HepG2 (cell line): Measurements from ENCODE around the gene MGMT. TPM values are rescaled to one million over a fixed set of nuclear protein-coding genes. Genes with fewer than 3 reads are reported as not detected.

Experiments used
- ATAC-seq: fragments of 200-7000 bp; cut with Tn5 transposase; 3 replicates; pipeline ENCODE4 v1.9.1; 2020; ENCODE audit warnings: mild to moderate bottlenecking, moderate library complexity
- BruUV-seq: library from RNA; stranded (reverse); fragments of 400-500 nt; replicated peaks from 2 replicates; lab custom pipeline; 2021; lab: Mats Ljungman, UMichigan
- CTCF ChIA-PET: fragments of 300-600 bp; formaldehyde crosslinking; extraction: SDS; loops from one replicate; lab custom pipeline; 2021; ENCODE audit warnings: low total read pairs, inconsistent platforms, low intra/inter-chr PET ratio; lab: Yijun Ruan, JAX
- POLR2A ChIA-PET: fragments of 350-600 bp; sonication (Branson Sonifier 250); formaldehyde crosslinking; loops from one replicate; lab custom pipeline; 2020; ENCODE audit warnings: antibody characterized with exemption, inconsistent platforms; lab: Yijun Ruan, JAX
- DNase-seq: peaks from one replicate; pipeline ENCODE4 v3.0.0-alpha.2; 2015; ENCODE audit warnings: low spot score
- FAIRE-seq: peaks from 3 replicates; lab custom pipeline; 2011; peaks lifted over from hg19 to GRCh38; lab: Jason Lieb, UNC
- H2AFZ ChIP-seq: one replicate; pipeline ENCODE4 v1.6.1; 2011; ENCODE audit warnings: low read length, inconsistent platforms
- H3K27ac ChIP-seq: fragments of 300-600 bp; 3 replicates; pipeline ENCODE4 v1.8.0; 2011; ENCODE audit warnings: mixed run types, mild to moderate bottlenecking, mixed read lengths, low read length, inconsistent platforms; ENCODE audit not compliant: insufficient read depth; ENCODE audit errors: extremely low read length
- H3K27me3 ChIP-seq, 2 experiments: fragments of 200-600 bp in 1 of 2; 2 replicates in 1 of 2; 3 replicates in 1 of 2; pipeline versions ENCODE4 v1.6.0 to v1.8.0; 2011; ENCODE audit warnings: low read length in 2 of 2, mild to moderate bottlenecking in 2 of 2, moderate library complexity in 2 of 2, inconsistent platforms in 1 of 2; ENCODE audit not compliant: insufficient read depth in 2 of 2, control insufficient read depth in 1 of 2
- H3K36me3 ChIP-seq, 2 experiments: fragments of 200-600 bp in 1 of 2; replicated peaks in 1 of 2; 2 replicates in 1 of 2; 3 replicates in 1 of 2; pipeline versions ENCODE4 v1.5.1 to v1.8.0; 2011; ENCODE audit warnings: low read length in 2 of 2, inconsistent platforms in 1 of 2; ENCODE audit not compliant: insufficient read depth in 2 of 2, control insufficient read depth in 1 of 2
- H3K4me1 ChIP-seq: 2 replicates; pipeline ENCODE4 v1.5.1; 2012; ENCODE audit warnings: low read length, inconsistent platforms; ENCODE audit not compliant: insufficient read depth
- H3K4me2 ChIP-seq: 2 replicates; pipeline ENCODE4 v1.6.0; 2011; ENCODE audit warnings: low read depth, low read length, inconsistent platforms
- H3K4me3 ChIP-seq, 3 experiments: fragments of 200-600 bp in 1 of 3; sonication (generic), shearing (Covaris generic) in 1 of 3; replicated peaks in 1 of 3; 2 replicates each; pipeline ENCODE4 v1.5.1; 2011 to 2016; ENCODE audit warnings: low read length in 3 of 3, inconsistent platforms in 2 of 3, low read depth in 2 of 3, mild to moderate bottlenecking in 2 of 3, control low read depth in 1 of 3, mixed read lengths in 1 of 3; ENCODE audit not compliant: insufficient read depth in 1 of 3
- H3K79me2 ChIP-seq: one replicate; pipeline ENCODE4 v1.6.1; 2011; ENCODE audit warnings: low read length, inconsistent platforms; ENCODE audit not compliant: insufficient read depth
- H3K9ac ChIP-seq: 2 replicates; pipeline ENCODE4 v1.6.0; 2011; ENCODE audit warnings: mild to moderate bottlenecking, low read depth, low read length, inconsistent platforms; ENCODE audit not compliant: insufficient read depth
- H3K9me3 ChIP-seq: 2 replicates; pipeline ENCODE4 v1.5.1; 2012; ENCODE audit warnings: mild to moderate bottlenecking, low read length
- H4K20me1 ChIP-seq: 2 replicates; pipeline ENCODE4 v1.6.0; 2011; ENCODE audit warnings: inconsistent platforms, mild to moderate bottlenecking, low read length, moderate library complexity; ENCODE audit not compliant: insufficient read depth
- BATF2 ChIP-seq: sonication (generic); formaldehyde crosslinking; IDR thresholded peaks from 2 replicates; pipeline ENCODE4 v1.8.0; 2022; ENCODE audit warnings: mild to moderate bottlenecking, missing genetic modification reagents, moderate library complexity
- HMGXB4 ChIP-seq, 2 experiments: sonication (generic) in 1 of 2; formaldehyde crosslinking in 1 of 2; IDR thresholded peaks; 2 replicates each; pipeline versions ENCODE4 v1.4.0 to v1.6.1; 2018 to 2020; ENCODE audit warnings: missing genetic modification reagents in 2 of 2, borderline replicate concordance in 1 of 2, low read depth in 1 of 2, mild to moderate bottlenecking in 1 of 2, missing biosample characterization in 1 of 2
- HNRNPUL1 ChIP-seq: fragments of 200-400 bp; formaldehyde crosslinking; IDR thresholded peaks from 2 replicates; pipeline ENCODE4 v1.6.1; 2017; ENCODE audit warnings: low read depth, mild to moderate bottlenecking, low read length, moderate library complexity
- REXO4 ChIP-seq: sonication (generic); formaldehyde crosslinking; IDR thresholded peaks from 2 replicates; pipeline ENCODE4 v1.8.0; 2022; ENCODE audit warnings: missing genetic modification reagents, mild to moderate bottlenecking, borderline replicate concordance
- TCF12 ChIP-seq, 2 experiments: fragments of 450-650 bp in 1 of 2; sonication (generic) in 1 of 2; formaldehyde crosslinking in 1 of 2; IDR thresholded peaks; 2 replicates each; pipeline versions ENCODE4 v1.6.1 to v1.8.0; 2017 to 2022; ENCODE audit warnings: antibody characterized with exemption in 1 of 2, mild to moderate bottlenecking in 1 of 2, missing genetic modification reagents in 1 of 2, moderate library complexity in 1 of 2
- ZNF318 ChIP-seq: sonication (generic); formaldehyde crosslinking; IDR thresholded peaks from 2 replicates; pipeline ENCODE4 v1.4.0; 2020; ENCODE audit warnings: mild to moderate bottlenecking, missing genetic modification reagents
- ZNF34 ChIP-seq: sonication (generic); formaldehyde crosslinking; IDR thresholded peaks from 2 replicates; pipeline ENCODE4 v1.4.0; 2020; ENCODE audit warnings: mild to moderate bottlenecking, missing genetic modification reagents, borderline replicate concordance
- ZNF720 ChIP-seq: sonication (generic); formaldehyde crosslinking; IDR thresholded peaks from 2 replicates; pipeline ENCODE4 v1.4.0; 2020; ENCODE audit warnings: missing genetic modification reagents
- ZNF740 ChIP-seq: sonication (generic); formaldehyde crosslinking; IDR thresholded peaks from 2 replicates; pipeline ENCODE4 v1.4.0; 2020; ENCODE audit warnings: missing genetic modification reagents
- ZNF749 ChIP-seq: sonication (generic); formaldehyde crosslinking; IDR thresholded peaks from 2 replicates; pipeline ENCODE4 v1.8.0; 2022; ENCODE audit warnings: mild to moderate bottlenecking, missing genetic modification reagents, moderate library complexity, borderline replicate concordance
- ZNF776 ChIP-seq: sonication (generic); formaldehyde crosslinking; IDR thresholded peaks from 2 replicates; pipeline ENCODE4 v1.4.0; 2020; ENCODE audit warnings: mild to moderate bottlenecking, missing genetic modification reagents
- WGBS: methylation state at CpG from one replicate; pipeline ENCODE4 v1.1.6; 2017; ENCODE audit warnings: low lambda C conversion rate; 5-methylcytosine and 5-hydroxymethylcytosine counted together
- in situ Hi-C: cut with HindIII; loops from 2 replicates; pipeline ENCODE4 v1.10.0; 2017; ENCODE audit warnings: low pct_unique_long_range_greater_than_20kb; ENCODE audit not compliant: extremely low pct_ligation_motif_present
- intact Hi-C: fragments of 100-400 bp; cut with micrococcal nuclease; formaldehyde crosslinking; loops from one replicate; pipeline ENCODE4 v1.10.0; 2022; ENCODE audit not compliant: unreplicated experiment
- polyA plus RNA-seq, 8 experiments: library from polyadenylated mRNA; depleted of rRNA in 3 of 8; stranded (reverse) in 7 of 8; unstranded in 1 of 8; fragments of >200 nt; fragmentation: Illumina TruSeq in 4 of 8; extraction: Trizol in 4 of 8; gene quantifications; 2 replicates each; pipeline versions ENCODE4 v1.2.1 to v1.2.3, GENCODE V29; 2011 to 2016; ENCODE audit warnings: low read depth in 4 of 8, missing spikeins in 1 of 8, mixed read lengths in 1 of 8; ENCODE audit not compliant: insufficient read depth in 1 of 8
- total RNA-seq, 5 experiments: library from RNA; depleted of rRNA; stranded (reverse); fragments of >200 nt; fragmentation: Illumina TruSeq; extraction: Trizol; gene quantifications; 2 replicates each; pipeline ENCODE4 v1.2.3, GENCODE V29; 2016; ENCODE audit warnings: low read depth in 1 of 5

MGMT gene
- total and polyA plus RNA-seq, 2 of the 13 experiments (the other 11 are each of a cell fraction or from before 2014, with no cell fraction given): 12.0 to 19.5 TPM

GRCh38 chr10:129809431-129809830 lies 342.4 kb downstream of the MGMT start (continued):
- TF ChIP-seq ZNF740 (no peak), ZNF749 (CRISPR knock-in tag) (no peak), HNRNPUL1 (no peak), HMGXB4 (CRISPR knock-in tag; IDR thresholded peaks at IDR 0.05; ENCODE audit: borderline replicate concordance in 1 of 2, low read depth in 1 of 2) (no peak), ZNF720 (no peak), REXO4 (CRISPR knock-in tag) (no peak), BATF2 (no peak), ZNF34 (CRISPR knock-in tag) (no peak), ZNF776 (no peak)

GRCh38 chr10:129809841-129810240 lies 342.8 kb downstream of the MGMT start:
- H3K9me3 ChIP-seq: no peaks in the 10 kb centered on the region
- H3K79me2 ChIP-seq: no peaks in the 10 kb centered on the region
- H3K27me3 ChIP-seq: peaks cover 0 to 5% of the 10 kb centered on the region in 2 experiments; a peak in 1 of 5 replicates
- no peak overlapping the region for H3K4me3 ChIP-seq
- H2AFZ ChIP-seq: no peak overlapping the region
- H3K36me3 ChIP-seq: no peaks in the 10 kb centered on the region
- CTCF ChIA-PET: no interaction called here
- no peak overlapping the region for H3K9ac ChIP-seq
- DNase-seq: no peak
- intact Hi-C loops: no loop called here
- POLR2A ChIA-PET: no interaction called here
- H3K27ac ChIP-seq: no peak overlapping the region
- H4K20me1 ChIP-seq: no peaks in the 10 kb centered on the region
- FAIRE-seq: no peak
- no TSS peak for BruUV-seq
- in situ Hi-C loops: no loop called here
- WGBS: 54% methylated on average over 10 of the region's 13 CpGs
- no peaks in the 10 kb centered on the region for H3K4me1 ChIP-seq
- H3K4me2 ChIP-seq: no peak overlapping the region
- ATAC-seq: no peak
- TF ChIP-seq TCF12 (IDR thresholded peaks at IDR 0.05) (no peak), TCF12 (CRISPR knock-in tag; IDR thresholded peaks at IDR 0.05) (no peak), ZNF318 (CRISPR knock-in tag) (no peak)
